GM20000 (cell line): ENCODE data around the gene PEA15.
A peak's percentile ranks its signal among the peaks of the same experiment; 100 is the strongest.

Source experiments
- DNase-seq: peaks from one replicate; pipeline ENCODE4 v3.0.0; 2012; ENCODE audit warnings: low spot score
- CTCF ChIP-seq: IDR thresholded peaks from 2 replicates; pipeline ENCODE4 v1.5.1; 2012; ENCODE audit warnings: mild to moderate bottlenecking, control low read depth; ENCODE audit errors: extremely low read depth, missing control alignments

Gene PEA15

GRCh38 chr1:160192234-160192633, 12.9 kb upstream of the PEA15 start:
- DNase-seq, result no peak
- TF ChIP-seq CTCF, result no peak

GRCh38 chr1:160193091-160193819, 11.9 kb upstream of the PEA15 start:
- peak; percentile 73 for DNase-seq
- TF ChIP-seq CTCF, result peak; percentile 95

GRCh38 chr1:160193832-160194736, 11.1 kb upstream of the PEA15 start:
- TF ChIP-seq CTCF, result no peak
- no peak for DNase-seq

- TF ChIP-seq CTCF, result no peak
- DNase-seq, result no peak
These were observed 10.5 kb upstream of the PEA15 start for GRCh38 chr1:160194737-160195059.

GRCh38 chr1:160196143-160196542, 9.0 kb upstream of the PEA15 start:
- no peak for DNase-seq
- TF ChIP-seq CTCF, result no peak

- DNase-seq, result no peak
- no peak for TF ChIP-seq CTCF
These were observed 8.0 kb upstream of the PEA15 start for GRCh38 chr1:160197231-160197630.

- no peak for DNase-seq
- no peak for TF ChIP-seq CTCF
These were observed 4.4 kb upstream of the PEA15 start for GRCh38 chr1:160200786-160201185.
